Activated naive CD4-positive, alpha-beta T cell treated with anti-CD3 and anti-CD28 coated beads, Interleukin-2, amount 50 U/mL, for 24 hours (primary cell): ENCODE data around the gene STAM.

Source experiments
- H3K27ac Mint-ChIP-seq: one replicate; pipeline ENCODE4 v1.8.0; 2021; ENCODE audit warnings: mild to moderate bottlenecking, mixed read lengths
- H3K27me3 Mint-ChIP-seq: one replicate; pipeline ENCODE4 v1.8.0; 2021; ENCODE audit warnings: mixed read lengths
- H3K36me3 Mint-ChIP-seq: one replicate; pipeline ENCODE4 v1.8.0; 2021; ENCODE audit warnings: mixed read lengths
- H3K4me1 Mint-ChIP-seq: one replicate; pipeline ENCODE4 v1.8.0; 2021; ENCODE audit warnings: mixed read lengths
- H3K4me3 Mint-ChIP-seq: one replicate; pipeline ENCODE4 v1.8.0; 2021; ENCODE audit warnings: mild to moderate bottlenecking, mixed read lengths
- H3K9me3 Mint-ChIP-seq: one replicate; pipeline ENCODE4 v1.8.0; 2021; ENCODE audit warnings: mixed read lengths

Gene STAM

GRCh38 chr10:17660921-17661320 lies 17.0 kb downstream of the STAM start:
- no peak overlapping the region for H3K4me3 Mint-ChIP-seq
- no peak overlapping the region for H3K27ac Mint-ChIP-seq
- no peaks in the 10 kb centered on the region for H3K27me3 Mint-ChIP-seq
- peaks cover 29% of the 10 kb centered on the region for H3K36me3 Mint-ChIP-seq
- no peaks in the 10 kb centered on the region for H3K9me3 Mint-ChIP-seq
- peaks cover 69% of the 10 kb centered on the region for H3K4me1 Mint-ChIP-seq

GRCh38 chr10:17661510-17661909 lies 17.6 kb downstream of the STAM start:
- no peaks in the 10 kb centered on the region for H3K27me3 Mint-ChIP-seq
- no peak overlapping the region for H3K4me3 Mint-ChIP-seq
- H3K9me3 Mint-ChIP-seq: no peaks in the 10 kb centered on the region
- H3K27ac Mint-ChIP-seq: peak overlapping the region; percentile 38
- peaks cover 65% of the 10 kb centered on the region for H3K4me1 Mint-ChIP-seq
- H3K36me3 Mint-ChIP-seq: peaks cover 27% of the 10 kb centered on the region

GRCh38 chr10:17662193-17663138 lies 18.5 kb downstream of the STAM start:
- no peak overlapping the region for H3K27ac Mint-ChIP-seq
- H3K27me3 Mint-ChIP-seq: no peaks in the 10 kb centered on the region
- H3K4me1 Mint-ChIP-seq: peaks cover 60% of the 10 kb centered on the region
- peak overlapping the region; percentile 49 for H3K4me3 Mint-ChIP-seq
- H3K9me3 Mint-ChIP-seq: no peaks in the 10 kb centered on the region
- H3K36me3 Mint-ChIP-seq: peaks cover 26% of the 10 kb centered on the region

DNA sequence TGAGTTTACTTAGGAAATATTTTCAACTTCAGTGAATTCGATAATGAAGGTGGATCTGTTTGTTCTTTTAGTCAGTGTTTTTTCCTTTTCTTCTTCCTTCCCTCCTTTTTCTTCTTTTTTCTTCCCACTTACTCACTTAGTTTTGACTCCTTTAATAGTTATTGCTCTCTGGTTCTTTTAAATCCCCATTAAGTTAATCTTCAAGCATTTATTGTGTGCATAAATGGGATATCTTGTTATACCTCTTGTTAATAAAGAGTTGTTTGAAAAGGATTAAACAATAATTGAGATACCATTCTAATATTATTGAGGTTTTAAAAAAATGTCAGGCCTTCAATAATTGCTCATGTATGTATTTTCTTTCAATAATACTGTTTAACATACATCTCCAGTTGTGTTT lies 19.5 kb downstream of the STAM start:
- Mint-ChIP-seq H3K36me3 (peaks cover 26% of the 10 kb centered on the region), H3K4me1 (peaks cover 59% of the 10 kb centered on the region), H3K27ac (peak overlapping the region; percentile 5), H3K9me3 (no peaks in the 10 kb centered on the region), H3K4me3 (no peak overlapping the region), H3K27me3 (no peaks in the 10 kb centered on the region)

DNA sequence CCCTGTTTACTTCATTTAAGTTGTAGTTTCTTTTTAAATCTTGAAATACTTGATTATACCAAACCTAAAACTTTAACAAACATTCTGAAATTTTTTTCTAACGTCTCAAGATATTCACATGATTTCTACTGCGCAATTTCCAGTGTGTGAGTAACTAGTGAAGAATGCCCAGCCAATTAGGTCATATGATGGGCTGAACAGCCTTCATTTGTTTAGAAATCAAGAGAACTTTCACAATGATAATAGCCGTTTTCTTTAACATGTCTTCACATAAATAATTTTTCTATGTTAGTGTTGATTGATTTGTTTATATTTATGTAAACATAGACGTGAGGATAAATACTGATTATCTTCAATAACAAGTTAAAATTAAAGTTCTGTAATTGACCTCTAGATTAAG lies 21.8 kb downstream of the STAM start:
- H3K4me1 Mint-ChIP-seq: peaks cover 68% of the 10 kb centered on the region
- peaks cover 26% of the 10 kb centered on the region for H3K36me3 Mint-ChIP-seq
- H3K4me3 Mint-ChIP-seq: no peak overlapping the region
- H3K9me3 Mint-ChIP-seq: no peaks in the 10 kb centered on the region
- no peak overlapping the region for H3K27ac Mint-ChIP-seq
- H3K27me3 Mint-ChIP-seq: no peaks in the 10 kb centered on the region

DNA sequence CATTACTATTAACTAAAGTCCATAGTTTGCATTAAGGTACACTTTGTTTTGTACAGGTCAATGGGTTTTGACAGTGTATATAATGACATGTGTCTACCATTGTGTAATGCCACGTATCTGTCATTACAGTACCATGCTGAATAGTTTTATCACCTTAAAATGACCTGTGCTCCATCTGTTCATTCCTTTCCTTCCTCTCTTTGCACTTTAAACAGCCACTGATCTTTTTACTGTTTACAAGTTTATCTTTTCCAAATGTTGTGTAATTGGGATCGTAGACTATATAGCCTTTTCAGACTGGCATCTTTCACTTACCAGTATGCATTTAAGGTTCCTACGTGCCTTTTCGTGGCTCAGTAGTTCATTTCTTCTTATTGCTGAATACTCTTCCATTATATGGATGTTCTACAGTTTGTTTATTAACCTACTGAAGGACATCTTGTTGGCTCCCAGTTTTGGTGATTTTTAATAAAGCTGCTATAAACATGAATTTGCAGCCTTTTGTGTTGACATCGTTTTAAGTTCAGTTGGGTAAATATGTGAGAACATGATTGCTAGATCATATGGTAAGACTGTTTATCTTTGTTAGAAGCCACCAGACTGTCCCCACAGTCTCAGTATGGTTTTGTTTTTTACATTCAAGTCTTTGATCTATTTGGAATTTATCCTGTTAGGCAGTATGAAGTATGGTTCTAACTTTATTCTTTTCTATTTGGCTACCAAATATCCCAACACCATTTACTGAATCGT lies 24.7 kb downstream of the STAM start:
- Mint-ChIP-seq H3K4me3 (no peak overlapping the region), H3K4me1 (peaks cover 53% of the 10 kb centered on the region), H3K36me3 (peaks cover 11% of the 10 kb centered on the region), H3K9me3 (no peaks in the 10 kb centered on the region), H3K27ac (peak overlapping the region; percentile 63), H3K27me3 (no peaks in the 10 kb centered on the region)

DNA sequence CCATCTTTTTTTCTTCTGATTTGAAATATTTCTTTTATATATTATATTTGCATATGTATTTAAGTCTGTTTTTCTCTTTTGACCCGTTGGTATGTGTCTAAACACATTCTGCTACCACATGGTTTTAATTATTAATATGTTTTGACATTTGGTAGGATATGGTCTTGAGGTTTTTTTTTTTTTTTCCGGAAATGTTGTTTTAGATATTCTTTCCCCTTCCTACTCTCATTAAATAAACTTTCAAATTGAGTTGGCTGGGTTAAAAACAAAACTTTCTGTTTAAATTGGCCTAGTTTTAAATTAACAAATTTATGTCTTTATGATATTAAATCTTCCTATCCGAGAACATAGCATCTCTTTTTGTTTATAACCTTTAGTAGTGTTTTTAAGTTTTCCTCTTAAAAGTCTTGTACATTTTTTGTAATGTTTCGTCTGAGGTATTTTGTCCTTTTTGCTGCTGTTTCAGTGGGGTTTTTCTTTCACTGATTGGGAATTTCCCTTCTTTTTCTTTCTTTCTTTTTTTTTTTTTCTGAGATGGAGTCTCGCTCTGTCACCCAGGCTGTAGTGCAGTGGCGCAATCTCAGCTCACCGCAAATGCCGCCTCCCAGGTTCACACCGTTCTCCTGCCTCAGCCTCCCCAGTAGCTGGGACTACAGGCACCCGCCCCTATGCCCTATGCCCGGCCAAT lies 25.4 kb downstream of the STAM start:
- H3K27ac Mint-ChIP-seq: peak overlapping the region; percentile 82
- H3K4me1 Mint-ChIP-seq: peaks cover 55% of the 10 kb centered on the region
- peaks cover 11% of the 10 kb centered on the region for H3K36me3 Mint-ChIP-seq
- no peaks in the 10 kb centered on the region for H3K9me3 Mint-ChIP-seq
- peak overlapping the region; percentile 62 for H3K4me3 Mint-ChIP-seq
- no peaks in the 10 kb centered on the region for H3K27me3 Mint-ChIP-seq

DNA sequence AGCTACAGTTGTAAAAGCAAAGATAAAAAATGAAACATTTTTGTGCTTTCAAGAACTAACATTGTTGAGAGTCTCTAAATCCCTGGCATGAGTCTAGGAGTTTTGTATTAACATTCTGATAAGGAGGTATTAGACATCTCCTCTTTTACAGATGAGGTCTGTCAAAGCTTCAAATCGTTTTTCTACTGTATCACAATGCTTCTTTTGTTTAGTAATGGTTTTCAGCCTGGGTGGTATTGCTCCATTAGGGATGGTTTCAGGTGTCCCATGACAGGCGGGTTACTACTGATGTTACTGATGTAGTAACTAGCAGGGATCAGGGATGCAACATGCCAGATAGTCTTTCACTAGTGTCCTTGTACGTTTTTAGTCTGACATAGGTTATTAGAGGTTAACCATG lies 27.4 kb downstream of the STAM start:
- H3K9me3 Mint-ChIP-seq: no peaks in the 10 kb centered on the region
- peaks cover 65% of the 10 kb centered on the region for H3K4me1 Mint-ChIP-seq
- peaks cover 8% of the 10 kb centered on the region for H3K36me3 Mint-ChIP-seq
- H3K27ac Mint-ChIP-seq: peak overlapping the region; percentile 6
- H3K27me3 Mint-ChIP-seq: no peaks in the 10 kb centered on the region
- no peak overlapping the region for H3K4me3 Mint-ChIP-seq

DNA sequence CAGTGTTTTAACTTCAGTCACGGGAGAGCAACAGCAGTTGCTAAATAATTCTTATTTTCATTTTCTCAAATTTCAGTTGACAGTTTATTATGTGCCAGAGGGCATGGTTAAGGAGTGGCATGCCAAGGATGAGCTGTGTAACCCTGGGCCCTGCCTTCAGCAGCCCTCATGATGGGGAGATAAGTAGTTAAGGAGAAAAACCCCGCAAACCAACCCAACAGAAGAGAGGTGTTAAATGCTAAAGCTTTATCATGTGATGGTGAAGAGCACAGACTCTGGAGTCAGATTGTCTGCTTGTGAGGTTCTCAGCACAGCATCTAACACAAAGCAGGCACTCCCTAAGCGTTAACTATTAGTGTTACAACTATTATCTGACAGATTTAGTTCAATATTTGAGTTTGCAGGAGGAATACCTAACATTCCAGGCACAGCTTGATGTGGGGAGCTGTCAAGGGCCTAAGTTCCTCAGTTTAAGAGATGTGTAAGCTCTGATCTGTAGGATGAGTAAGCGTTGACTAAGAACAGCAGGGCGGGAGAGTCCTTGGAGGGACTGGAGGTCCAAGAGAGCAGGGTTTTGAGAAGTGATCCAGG lies 29.6 kb downstream of the STAM start:
- Mint-ChIP-seq H3K9me3 (no peaks in the 10 kb centered on the region), H3K27ac (no peak overlapping the region), H3K4me3 (no peak overlapping the region), H3K27me3 (no peaks in the 10 kb centered on the region), H3K4me1 (peaks cover 53% of the 10 kb centered on the region), H3K36me3 (peaks cover 11% of the 10 kb centered on the region)

DNA sequence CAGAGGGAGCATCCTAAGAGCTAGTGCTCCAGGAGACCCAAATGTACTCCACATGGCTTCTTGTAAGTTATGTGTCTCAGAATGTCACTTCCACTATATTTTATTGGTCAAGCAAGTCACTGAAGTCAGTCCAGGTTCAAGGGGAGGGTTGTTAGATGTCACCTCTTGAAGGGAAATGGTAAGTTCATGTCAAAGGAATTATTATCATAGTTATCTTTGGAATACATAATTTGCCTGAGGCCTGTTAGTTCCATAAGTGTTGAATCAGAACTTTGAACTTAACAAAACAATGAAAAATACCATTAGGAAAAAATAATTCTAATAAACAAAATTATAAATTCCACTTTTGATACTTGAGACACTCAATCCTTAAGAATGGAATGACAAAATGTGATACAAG lies 30.6 kb downstream of the STAM start:
- Mint-ChIP-seq H3K36me3 (peaks cover 17% of the 10 kb centered on the region), H3K4me1 (peaks cover 53% of the 10 kb centered on the region), H3K4me3 (no peak overlapping the region), H3K27me3 (no peaks in the 10 kb centered on the region), H3K9me3 (no peaks in the 10 kb centered on the region), H3K27ac (no peak overlapping the region)

DNA sequence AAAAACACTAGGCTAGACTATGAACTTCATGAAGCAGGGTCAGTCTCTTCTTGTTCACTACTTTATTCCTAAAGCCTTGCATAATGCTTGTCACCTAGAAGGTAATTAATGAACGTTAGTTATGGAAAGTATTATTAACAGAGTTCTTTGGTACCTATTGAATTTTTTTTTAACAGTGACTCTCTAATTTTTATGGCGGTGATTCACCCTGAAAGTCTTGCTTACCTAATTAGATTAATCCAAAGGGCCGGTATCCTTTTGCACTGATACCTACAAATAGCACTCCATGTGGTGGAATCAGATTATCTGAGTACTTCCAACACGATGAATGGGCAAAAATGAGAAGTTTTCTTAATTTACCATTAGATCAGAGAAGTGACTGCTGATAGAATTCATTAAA lies 31.7 kb downstream of the STAM start:
- no peaks in the 10 kb centered on the region for H3K27me3 Mint-ChIP-seq
- no peak overlapping the region for H3K4me3 Mint-ChIP-seq
- H3K9me3 Mint-ChIP-seq: no peaks in the 10 kb centered on the region
- H3K27ac Mint-ChIP-seq: no peak overlapping the region
- H3K36me3 Mint-ChIP-seq: peaks cover 19% of the 10 kb centered on the region
- peaks cover 54% of the 10 kb centered on the region for H3K4me1 Mint-ChIP-seq

DNA sequence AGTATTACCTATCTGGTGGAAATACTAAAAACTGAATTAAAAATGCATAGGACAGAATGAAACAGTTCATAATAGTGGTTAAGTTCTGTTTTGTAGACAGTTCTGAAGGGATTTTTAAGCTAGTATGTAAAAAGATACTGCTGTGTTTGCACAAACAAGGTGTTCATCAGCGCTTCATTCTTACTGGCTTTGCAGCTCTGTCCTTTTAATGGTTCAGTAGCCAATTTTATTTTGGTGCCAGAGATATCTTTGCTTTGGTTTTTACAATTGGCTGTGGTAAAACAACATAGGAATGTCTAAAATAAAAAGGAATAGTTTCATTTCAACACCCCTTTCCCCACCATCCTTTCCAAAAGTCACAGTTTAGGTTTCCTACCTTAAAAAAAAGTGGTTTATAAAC lies 33.0 kb downstream of the STAM start:
- peaks cover 58% of the 10 kb centered on the region for H3K4me1 Mint-ChIP-seq
- peaks cover 19% of the 10 kb centered on the region for H3K36me3 Mint-ChIP-seq

DNA sequence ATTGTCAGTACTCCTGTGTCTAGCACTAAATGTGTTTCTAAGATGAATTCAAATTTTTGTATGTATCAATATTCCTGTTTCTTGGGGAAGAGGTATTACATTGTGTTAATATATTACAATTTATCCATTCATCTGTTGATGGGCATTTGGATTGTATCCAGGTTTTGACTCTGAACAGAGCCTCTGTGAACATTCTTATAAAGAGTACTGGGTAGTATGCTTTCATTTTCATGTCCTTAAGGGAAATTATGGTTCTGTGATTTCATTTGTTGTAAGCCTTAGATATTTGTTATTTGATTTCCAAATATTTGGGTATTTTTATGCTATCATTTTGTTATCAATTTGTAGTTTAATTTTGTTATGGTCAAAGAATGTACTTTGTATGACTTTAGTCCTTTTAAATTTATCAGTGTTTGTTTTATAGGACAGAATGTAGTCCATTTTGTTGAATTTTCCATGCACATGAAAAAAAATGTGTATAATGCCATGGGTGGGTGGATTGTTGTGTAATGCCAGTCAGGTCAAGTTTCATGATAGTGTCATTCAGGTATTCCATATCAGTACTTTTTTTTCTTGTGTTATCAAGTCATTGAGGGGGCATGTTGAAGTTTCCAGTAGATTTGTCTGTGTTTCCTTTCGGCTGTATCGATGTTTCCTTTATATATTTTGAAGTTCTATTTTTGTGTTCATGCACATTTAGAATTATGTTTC lies 38.4 kb downstream of the STAM start:
- peaks cover 61% of the 10 kb centered on the region for H3K4me1 Mint-ChIP-seq
- H3K36me3 Mint-ChIP-seq: peaks cover 13% of the 10 kb centered on the region
- H3K4me3 Mint-ChIP-seq: no peak overlapping the region
- no peaks in the 10 kb centered on the region for H3K9me3 Mint-ChIP-seq
- H3K27me3 Mint-ChIP-seq: no peaks in the 10 kb centered on the region
- H3K27ac Mint-ChIP-seq: no peak overlapping the region

More for the DNA sequence above, 33.0 kb downstream of the STAM start:
- Mint-ChIP-seq H3K9me3 (no peaks in the 10 kb centered on the region), H3K4me3 (no peak overlapping the region), H3K27ac (no peak overlapping the region), H3K27me3 (no peaks in the 10 kb centered on the region)

GRCh38 chr10:17683541-17683940 lies 39.6 kb downstream of the STAM start:
- H3K36me3 Mint-ChIP-seq: peaks cover 11% of the 10 kb centered on the region
- no peak overlapping the region for H3K27ac Mint-ChIP-seq
- no peak overlapping the region for H3K4me3 Mint-ChIP-seq
- H3K9me3 Mint-ChIP-seq: no peaks in the 10 kb centered on the region
- no peaks in the 10 kb centered on the region for H3K27me3 Mint-ChIP-seq
- peaks cover 61% of the 10 kb centered on the region for H3K4me1 Mint-ChIP-seq

DNA sequence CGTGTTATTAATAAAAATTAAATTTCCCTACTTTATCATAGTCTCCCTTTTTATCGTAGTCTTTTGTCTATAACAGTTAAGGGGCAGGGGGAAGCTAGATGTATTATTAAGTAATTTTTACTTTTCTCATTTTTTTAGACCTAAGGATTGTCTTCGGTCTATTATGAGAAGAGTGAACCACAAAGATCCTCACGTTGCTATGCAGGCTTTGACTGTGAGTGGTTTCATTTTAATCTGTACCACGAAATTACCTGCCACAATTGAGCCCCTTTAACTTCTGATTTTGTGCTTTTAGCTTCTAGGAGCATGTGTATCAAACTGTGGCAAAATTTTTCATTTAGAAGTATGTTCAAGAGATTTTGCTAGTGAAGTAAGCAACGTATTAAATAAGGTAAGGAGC lies 40.6 kb downstream of the STAM start:
- peaks cover 7% of the 10 kb centered on the region for H3K36me3 Mint-ChIP-seq
- peaks cover 51% of the 10 kb centered on the region for H3K4me1 Mint-ChIP-seq
- no peaks in the 10 kb centered on the region for H3K9me3 Mint-ChIP-seq
- H3K4me3 Mint-ChIP-seq: no peak overlapping the region
- no peaks in the 10 kb centered on the region for H3K27me3 Mint-ChIP-seq
- H3K27ac Mint-ChIP-seq: no peak overlapping the region
